Thymus (tissue), 14 donors: ENCODE measurements around the gene NUDT9. TPM values are rescaled to one million over a fixed set of nuclear protein-coding genes. Genes with fewer than 3 reads are reported as not detected.
"Not testable (repeated sequence)": the region's sequence is repeated elsewhere in the genome, so short reads cannot be mapped to it uniquely, and the experiment has no call there.

Experiments
- DNase-seq, 9 donors: peaks; one replicate each; pipeline ENCODE4 v3.0.0-alpha.2; 2013; ENCODE audit warnings: low spot score in 9 of 9, low read depth in 6 of 9, missing footprints in 1 of 9
- H3K27ac ChIP-seq, 2 donors: one replicate each; pipeline ENCODE4 v1.5.1; 2013; ENCODE audit warnings: control low read depth in 1 of 2, low read depth in 1 of 2, low read length in 1 of 2, mild to moderate bottlenecking in 1 of 2, moderate library complexity in 1 of 2
- H3K27me3 ChIP-seq, 2 donors: one replicate each; pipeline ENCODE4 v1.5.1; 2013; ENCODE audit warnings: low read length in 1 of 2; ENCODE audit not compliant: control insufficient read depth in 2 of 2, insufficient read depth in 1 of 2
- H3K36me3 ChIP-seq, 2 donors: one replicate each; pipeline ENCODE4 v1.5.1; 2013; ENCODE audit warnings: low read length in 1 of 2, mild to moderate bottlenecking in 1 of 2, moderate library complexity in 1 of 2; ENCODE audit not compliant: control insufficient read depth in 2 of 2, insufficient read depth in 2 of 2
- H3K4me1 ChIP-seq, 2 donors: one replicate each; pipeline ENCODE4 v1.5.1; 2013; ENCODE audit warnings: low read length in 2 of 2; ENCODE audit not compliant: control insufficient read depth in 2 of 2, insufficient read depth in 2 of 2
- H3K4me3 ChIP-seq, 2 donors: one replicate each; pipeline ENCODE4 v1.5.1; 2013; ENCODE audit warnings: low read length in 2 of 2, control low read depth in 1 of 2, mild to moderate bottlenecking in 1 of 2
- H3K9me3 ChIP-seq, 2 donors: one replicate each; pipeline ENCODE4 v1.5.1; 2013; ENCODE audit warnings: low read length in 1 of 2, mild to moderate bottlenecking in 1 of 2; ENCODE audit not compliant: control insufficient read depth in 2 of 2, insufficient read depth in 1 of 2
- WGBS: extraction: QIAGEN DNeasy Blood & Tissue Kit; methylation state at CpG from one replicate; pipeline ENCODE4 v1.1.7; 2013; 5-methylcytosine and 5-hydroxymethylcytosine counted together
- long read RNA-seq, 10 donors: transcript quantifications; one replicate each; lab custom pipeline, GENCODE V29; 2026
- polyA plus RNA-seq: library from polyadenylated mRNA; stranded (reverse); fragments of 200-250 nt; gene quantifications from one replicate; pipeline ENCODE4 v1.2.3, GENCODE V29; 2013
- total RNA-seq: library from RNA; stranded (reverse); fragments of 120-200 nt; gene quantifications from one replicate; pipeline ENCODE4 v1.2.4, GENCODE V29; 2013
- donor health status: healthy.

Gene NUDT9
- total RNA-seq (9.8 TPM), polyA plus RNA-seq (34.5 TPM)
- long read RNA-seq, donor 1, result 0 reads
- long read RNA-seq, donor 2, result 0 reads
- long read RNA-seq, donor 3, transcript NUDT9-201 (8 exons, 1,701 nt), result major isoform, 7 of 14 reads
- long read RNA-seq, donor 3, partial matches to known transcripts, result 5 of 14 reads
- long read RNA-seq, donor 3, other reads (novel, unspliced or antisense), result 0 of 14 reads
- long read RNA-seq, donor 4, transcript NUDT9-201 (8 exons, 1,701 nt), result major isoform, 5 of 11 reads
- long read RNA-seq, donor 4, partial matches to known transcripts, result 6 of 11 reads
- long read RNA-seq, donor 4, other reads (novel, unspliced or antisense), result 0 of 11 reads
- long read RNA-seq, donor 5, transcript NUDT9-201 (8 exons, 1,701 nt), result major isoform, 6 of 15 reads
- long read RNA-seq, donor 5, partial matches to known transcripts, result 8 of 15 reads
- long read RNA-seq, donor 5, other reads (novel, unspliced or antisense), result 0 of 15 reads
- long read RNA-seq, donor 6, transcript NUDT9-201 (8 exons, 1,701 nt), result major isoform, 5 of 5 reads
- long read RNA-seq, donor 6, partial matches to known transcripts, result 0 of 5 reads
- long read RNA-seq, donor 6, other reads (novel, unspliced or antisense), result 0 of 5 reads
- long read RNA-seq, donor 7, partial matches to known transcripts, result 0 of 4 reads
- long read RNA-seq, donor 7, other reads (novel, unspliced or antisense), result 0 of 4 reads
- long read RNA-seq, donor 8, partial matches to known transcripts, result 0 of 1 reads
- long read RNA-seq, donor 8, other reads (novel, unspliced or antisense), result 0 of 1 reads
- long read RNA-seq, donor 9, transcript NUDT9-201 (8 exons, 1,701 nt), result major isoform, 10 of 10 reads
- long read RNA-seq, donor 9, partial matches to known transcripts, result 0 of 10 reads
- long read RNA-seq, donor 9, other reads (novel, unspliced or antisense), result 0 of 10 reads
- long read RNA-seq, donor 10, partial matches to known transcripts, result 8 of 11 reads
- long read RNA-seq, donor 10, other reads (novel, unspliced or antisense), result 0 of 11 reads

DNA sequence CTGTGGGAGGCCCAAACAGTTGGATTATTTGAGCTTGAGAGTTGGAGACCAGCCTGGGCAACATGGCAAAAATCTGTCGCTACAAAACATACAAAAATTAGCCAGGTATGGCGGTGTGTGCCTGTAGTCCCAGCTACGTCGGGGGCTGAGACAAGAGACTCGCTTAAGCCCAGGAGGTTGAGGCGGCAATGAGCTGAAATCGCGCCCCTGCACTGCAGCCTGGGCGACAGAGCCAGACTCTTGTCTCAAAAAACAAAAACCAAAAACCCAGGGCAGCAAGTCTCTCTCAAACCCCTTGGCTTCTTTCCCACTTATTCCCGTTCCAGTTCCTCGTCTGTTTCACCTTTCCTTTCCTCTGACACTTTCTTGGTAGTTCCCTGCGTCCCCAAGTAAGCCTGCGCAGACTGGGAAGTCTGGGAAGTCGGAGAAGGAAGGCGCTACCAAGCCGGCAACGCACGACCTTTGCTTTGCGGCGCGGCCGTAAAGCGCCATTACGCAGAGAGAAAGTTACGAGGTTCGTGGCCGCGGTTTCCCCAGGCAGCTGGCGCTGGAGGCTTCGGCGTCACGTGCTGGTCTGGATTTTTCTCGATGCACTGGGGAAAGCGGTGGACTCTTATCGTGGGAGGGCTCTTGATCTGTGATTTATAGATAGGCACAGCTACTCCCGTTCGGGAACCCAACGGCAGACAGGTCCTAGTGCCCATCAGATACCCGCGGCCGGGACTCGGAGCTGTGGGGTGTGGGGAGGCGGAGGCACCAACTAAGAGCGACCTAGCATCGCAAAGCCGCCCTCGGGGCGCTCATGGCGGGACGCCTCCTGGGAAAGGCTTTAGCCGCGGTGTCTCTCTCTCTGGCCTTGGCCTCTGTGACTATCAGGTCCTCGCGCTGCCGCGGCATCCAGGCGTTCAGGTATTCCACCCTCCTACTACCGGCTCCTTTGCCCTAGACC is at the start of gene NUDT9:
NUDT9 (plus strand) TSS at position 470 of the 949 bp plus-strand sequence; CDS start at position 803, 333 bp downstream.
- no peaks in the 10 kb centered on the region for H3K9me3 ChIP-seq
- H3K27ac ChIP-seq, result peak within 1 kb of the TSS; percentile 87 to 94
- peak; percentile 82 to 97 (median 92) for DNase-seq
- H3K4me3 ChIP-seq, result peak within 1 kb of the TSS; percentile 61 to 81
- no peaks in the 10 kb centered on the region for H3K36me3 ChIP-seq
- no peaks in the 10 kb centered on the region for H3K27me3 ChIP-seq
- H3K4me1 ChIP-seq, result peaks cover 11 to 15% of the 10 kb centered on the region in 2 donors
- under 1% methylated on average over 58 of the region's 58 CpGs for WGBS

GRCh38 chr4:87375719-87376291 is 46.6 kb upstream of the NUDT9 start:
- H3K27me3 ChIP-seq, result no peaks in the 10 kb centered on the region
- no peak overlapping the region for H3K27ac ChIP-seq
- H3K36me3 ChIP-seq, result peaks cover 8 to 25% of the 10 kb centered on the region in 2 donors
- no peaks in the 10 kb centered on the region for H3K4me1 ChIP-seq
- H3K9me3 ChIP-seq, result no peaks in the 10 kb centered on the region
- DNase-seq, result peak in 2 of 9 donors; percentile 24 to 34
- no peak overlapping the region for H3K4me3 ChIP-seq
- 75% methylated on average over 4 of the region's 4 CpGs for whole genome bisulfite sequencing

DNA sequence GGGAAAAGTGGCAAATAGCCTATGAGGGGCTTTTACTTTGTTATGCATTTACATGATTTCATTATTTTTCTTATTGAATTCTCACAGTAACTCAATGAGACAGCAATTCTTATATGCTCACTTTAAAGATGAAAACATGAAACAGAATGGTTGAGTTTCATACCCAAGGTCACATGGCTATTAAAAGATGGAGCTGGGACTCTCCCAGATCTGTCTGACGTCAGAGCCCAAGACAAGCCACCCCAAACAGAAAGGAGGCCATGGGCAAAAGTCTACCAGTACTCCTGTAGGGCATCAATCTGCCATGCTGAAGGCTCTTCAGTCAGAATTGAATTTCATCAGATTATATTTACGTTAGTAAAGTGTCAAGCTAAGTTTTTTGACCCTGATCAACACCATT is 44.6 kb upstream of the NUDT9 start:
- H3K27ac ChIP-seq, result no peak overlapping the region
- no peaks in the 10 kb centered on the region for H3K9me3 ChIP-seq
- no peak for DNase-seq
- no peak overlapping the region for H3K4me3 ChIP-seq
- no peaks in the 10 kb centered on the region for H3K27me3 ChIP-seq
- H3K4me1 ChIP-seq, result no peaks in the 10 kb centered on the region
- WGBS, result 97% methylated on average over 2 of the region's 2 CpGs
- peaks cover 9 to 18% of the 10 kb centered on the region in 2 donors for H3K36me3 ChIP-seq

DNA sequence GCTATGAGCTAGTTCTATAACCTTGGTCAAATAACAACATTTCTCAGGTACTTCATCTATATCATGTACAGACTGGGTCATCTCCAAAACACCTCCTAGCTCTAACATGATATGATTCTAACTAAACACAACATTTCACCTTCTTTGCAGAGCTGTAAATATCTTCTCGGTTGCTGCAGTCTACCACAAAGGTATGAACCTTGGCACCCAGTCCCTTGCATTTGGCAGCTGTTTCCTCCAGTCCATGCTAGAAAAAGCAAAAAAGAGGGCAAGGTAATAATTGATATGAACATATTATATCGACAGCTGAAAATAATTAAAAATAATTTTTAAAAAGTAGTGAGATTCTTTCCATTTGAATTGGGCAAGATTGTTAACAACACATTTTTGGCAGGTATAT is 40.3 kb upstream of the NUDT9 start:
- no peak overlapping the region for H3K27ac ChIP-seq
- no peak for DNase-seq
- no peaks in the 10 kb centered on the region for H3K27me3 ChIP-seq
- no peaks in the 10 kb centered on the region for H3K9me3 ChIP-seq
- H3K4me1 ChIP-seq, result no peaks in the 10 kb centered on the region
- 71% methylated on average over 2 of the region's 2 CpGs for WGBS
- no peak overlapping the region for H3K4me3 ChIP-seq
- peaks cover 5 to 12% of the 10 kb centered on the region in 2 donors for H3K36me3 ChIP-seq

GRCh38 chr4:87382931-87383330 is 39.4 kb upstream of the NUDT9 start:
- no peaks in the 10 kb centered on the region for H3K4me1 ChIP-seq
- no peak overlapping the region for H3K4me3 ChIP-seq
- no peak for DNase-seq
- H3K9me3 ChIP-seq, result no peaks in the 10 kb centered on the region
- H3K27me3 ChIP-seq, result no peaks in the 10 kb centered on the region
- no peak overlapping the region for H3K27ac ChIP-seq
- H3K36me3 ChIP-seq, result peaks cover 5 to 12% of the 10 kb centered on the region in 2 donors
- 98% methylated on average over 3 of the region's 3 CpGs for WGBS

- H3K9me3 ChIP-seq, H3K4me1 ChIP-seq, H3K4me3 ChIP-seq, DNase-seq, H3K27me3 ChIP-seq, H3K27ac ChIP-seq: not testable (repeated sequence)
- peaks cover 5 to 12% of the 10 kb centered on the region in 2 donors for H3K36me3 ChIP-seq
- 89% methylated on average over 9 of the region's 9 CpGs for WGBS
Measured at GRCh38 chr4:87384466-87385132, 37.8 kb upstream of the NUDT9 start.

DNA sequence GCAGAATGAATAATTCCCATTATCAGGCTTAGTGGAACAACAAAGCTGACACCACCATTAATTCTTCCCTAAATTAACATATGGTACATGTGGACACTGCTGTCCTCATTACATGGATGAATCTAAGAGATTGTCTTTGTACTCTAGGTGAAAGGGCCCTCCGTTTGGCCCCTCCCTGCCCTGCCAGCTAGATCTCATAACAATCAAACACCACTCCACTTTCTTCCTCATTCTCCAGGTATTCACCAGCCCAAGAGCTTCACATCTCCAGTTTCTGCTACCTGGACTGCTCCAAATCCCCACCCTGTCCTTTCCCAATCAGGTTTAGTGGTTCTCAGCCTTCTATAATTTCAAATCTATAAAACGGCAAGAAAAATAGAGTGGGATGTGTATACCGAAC is 35.1 kb upstream of the NUDT9 start:
- no peaks in the 10 kb centered on the region for H3K9me3 ChIP-seq
- H3K27me3 ChIP-seq, result no peaks in the 10 kb centered on the region
- H3K27ac ChIP-seq, result no peak overlapping the region
- WGBS, result over 99% methylated on average over 3 of the region's 3 CpGs
- H3K4me1 ChIP-seq, result peaks cover 3 to 15% of the 10 kb centered on the region in 2 donors
- H3K4me3 ChIP-seq, result no peak overlapping the region
- H3K36me3 ChIP-seq, result peaks cover 0 to 4% of the 10 kb centered on the region in 2 donors
- no peak for DNase-seq

- no peaks in the 10 kb centered on the region for H3K27me3 ChIP-seq
- peaks cover 3 to 15% of the 10 kb centered on the region in 2 donors for H3K4me1 ChIP-seq
- no peak overlapping the region for H3K4me3 ChIP-seq
- WGBS, result 80% methylated on average over 3 of the region's 3 CpGs
- H3K27ac ChIP-seq, result no peak overlapping the region
- no peak for DNase-seq
- peaks cover 0 to 4% of the 10 kb centered on the region in 2 donors for H3K36me3 ChIP-seq
- H3K9me3 ChIP-seq, result no peaks in the 10 kb centered on the region
Measured at GRCh38 chr4:87388901-87389300, 33.5 kb upstream of the NUDT9 start.
